Small intestine (tissue), 7 donors: ENCODE data around the gene KCNIP3. TPM values are rescaled to one million over a fixed set of nuclear protein-coding genes. Genes with fewer than 3 reads are reported as not detected.

Source experiments
- DNase-seq, 2 donors: peaks; one replicate each; pipeline versions ENCODE4 v3.0.0 to v3.0.0-alpha.2; 2013
- FAIRE-seq: peaks from 2 replicates; lab custom pipeline; 2012; peaks lifted over from hg19 to GRCh38; lab: Jason Lieb, UNC
- H3K27ac ChIP-seq, 3 donors: one replicate each; pipeline ENCODE4 v1.5.1; 2013; ENCODE audit warnings: low read length in 2 of 3, mild to moderate bottlenecking in 2 of 3, control low read depth in 1 of 3, inconsistent platforms in 1 of 3, low read depth in 1 of 3, moderate library complexity in 1 of 3
- H3K27me3 ChIP-seq, 3 donors: one replicate each; pipeline ENCODE4 v1.6.1; 2013; ENCODE audit warnings: low read length in 3 of 3, inconsistent platforms in 1 of 3; ENCODE audit not compliant: control insufficient read depth in 3 of 3, insufficient read depth in 3 of 3
- H3K36me3 ChIP-seq, 3 donors: one replicate each; pipeline ENCODE4 v1.6.1; 2013; ENCODE audit warnings: low read length in 3 of 3, inconsistent platforms in 1 of 3, low read depth in 1 of 3, mild to moderate bottlenecking in 1 of 3, moderate library complexity in 1 of 3; ENCODE audit not compliant: control insufficient read depth in 3 of 3, insufficient read depth in 2 of 3
- H3K4me1 ChIP-seq, 3 donors: one replicate each; pipeline ENCODE4 v1.6.1; 2013; ENCODE audit warnings: low read length in 2 of 3, inconsistent platforms in 1 of 3, low read depth in 1 of 3, mild to moderate bottlenecking in 1 of 3, moderate library complexity in 1 of 3; ENCODE audit not compliant: control insufficient read depth in 3 of 3, insufficient read depth in 2 of 3
- H3K4me3 ChIP-seq, 3 donors: one replicate each; pipeline ENCODE4 v1.5.1; 2013; ENCODE audit warnings: low read length in 3 of 3, control low read depth in 1 of 3, inconsistent platforms in 1 of 3, low read depth in 1 of 3, mild to moderate bottlenecking in 1 of 3, moderate library complexity in 1 of 3
- H3K9me3 ChIP-seq, 2 donors: one replicate each; pipeline ENCODE4 v1.6.1; 2013; ENCODE audit warnings: low read depth in 1 of 2, low read length in 1 of 2; ENCODE audit not compliant: control insufficient read depth in 2 of 2, insufficient read depth in 1 of 2
- WGBS, 3 donors: extraction: QIAGEN DNeasy Blood & Tissue Kit; methylation state at CpG; one replicate each; pipeline ENCODE4 v1.1.7; 2013; 5-methylcytosine and 5-hydroxymethylcytosine counted together
- polyA plus RNA-seq, 4 donors: library from polyadenylated mRNA; stranded (reverse) in 3 of 4; unstranded in 1 of 4; fragments of 200-250 nt in 3 of 4; fragments of 120-200 nt in 1 of 4; gene quantifications; one replicate each; pipeline versions ENCODE4 v1.2.1 to v1.2.3, GENCODE V29; 2013
- donor health status: healthy with polysubstance abuse.
- donor health status: control.
- donor health status: control.
- donor health status: Bipolar disorder and iron deficiency.
- donor health status: healthy.

KCNIP3 gene
- polyA plus RNA-seq, 4 donors, result 1.4 to 3.8 (median 2.1) TPM

DNA sequence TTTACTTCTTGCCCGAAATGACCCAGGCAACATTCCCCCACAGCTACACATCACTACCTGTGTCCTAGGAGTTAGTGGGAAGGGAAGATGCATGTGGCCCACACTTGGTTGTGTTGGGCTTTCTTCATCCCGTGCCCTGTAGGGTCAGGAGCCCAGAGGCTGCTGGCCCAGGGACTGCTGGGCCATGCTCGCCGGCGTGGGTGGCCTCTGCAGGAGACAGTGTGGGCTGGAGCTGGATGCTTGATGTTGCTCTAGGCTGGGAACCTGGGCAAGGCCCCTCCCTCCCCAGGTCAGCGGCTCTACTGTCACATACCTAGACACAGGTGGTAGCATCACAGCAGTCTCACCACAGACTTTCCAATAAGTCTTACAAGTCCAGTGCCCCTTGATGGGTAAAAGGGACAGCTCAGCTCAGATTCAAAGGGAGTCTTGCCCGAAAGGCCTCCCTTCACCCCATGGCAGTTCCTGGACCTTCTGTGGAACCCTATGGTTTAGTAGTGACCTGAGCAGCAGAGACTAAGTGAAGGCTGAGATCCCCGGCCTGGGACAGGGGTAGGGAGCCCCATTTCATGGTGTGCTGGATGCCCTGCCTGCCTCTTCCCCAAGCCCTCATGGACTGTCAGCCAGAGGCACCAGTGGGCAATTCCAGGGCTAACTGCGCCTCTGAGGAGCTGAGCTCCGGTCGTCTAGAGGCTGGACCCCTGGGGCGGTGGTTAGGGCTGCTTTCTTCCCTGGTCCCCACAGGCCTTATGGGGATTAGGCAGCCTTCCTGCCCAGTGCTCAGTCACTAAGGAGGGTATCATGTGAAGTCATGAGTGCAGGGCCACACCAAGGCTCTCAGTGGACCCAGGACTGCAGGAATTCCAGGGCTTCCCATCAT lies 59.9 kb downstream of the KCNIP3 start:
- Histone ChIP-seq H3K4me3 (no peak overlapping the region), H3K27ac (no peak overlapping the region), H3K36me3 (no peaks in the 10 kb centered on the region), H3K9me3 (no peaks in the 10 kb centered on the region), H3K4me1 (no peaks in the 10 kb centered on the region), H3K27me3 (peaks cover 0 to 5% (median 0%) of the 10 kb centered on the region in 3 donors)
- DNase-seq (no peak), FAIRE-seq (no peak)
- WGBS, 3 donors, result 89 to 98% (median 93%) methylated on average over 12 of the region's 12 CpGs

DNA sequence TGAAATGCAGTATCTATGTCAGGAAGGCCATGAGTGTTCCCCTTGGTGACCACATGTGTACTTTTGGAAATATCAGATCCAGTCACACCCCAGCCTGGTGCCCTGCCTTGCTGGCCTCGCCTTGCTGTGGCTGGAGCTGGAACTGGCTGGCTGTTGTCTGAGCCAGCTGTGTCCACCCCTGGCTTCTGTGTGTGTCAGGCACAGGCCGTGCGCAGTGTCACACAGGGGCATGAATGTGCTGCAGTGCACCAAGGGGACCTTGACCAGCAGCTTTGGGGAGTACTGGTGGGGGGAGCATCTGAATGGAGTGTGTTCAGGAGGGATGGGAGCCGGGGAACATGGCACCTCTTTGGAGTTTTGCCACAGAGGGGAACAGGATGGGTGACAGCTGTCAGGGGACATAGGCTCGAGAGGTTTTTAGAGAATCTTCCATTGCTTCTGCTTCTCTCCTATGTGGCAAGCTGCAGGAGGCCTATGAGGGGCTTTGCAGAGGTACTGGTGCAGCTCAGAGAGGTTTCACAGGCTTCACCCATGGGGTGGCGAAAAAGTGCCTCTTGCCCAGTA lies 60.7 kb downstream of the KCNIP3 start:
- no peaks in the 10 kb centered on the region for H3K36me3 ChIP-seq
- H3K9me3 ChIP-seq, result no peaks in the 10 kb centered on the region
- 84 to 91% (median 85%) methylated on average over 6 of the region's 6 CpGs for WGBS, 3 donors
- FAIRE-seq (no peak), DNase-seq (no peak)
- no peak overlapping the region for H3K4me3 ChIP-seq
- no peaks in the 10 kb centered on the region for H3K4me1 ChIP-seq
- H3K27me3 ChIP-seq, result peaks cover 0 to 5% (median 0%) of the 10 kb centered on the region in 3 donors
- no peak overlapping the region for H3K27ac ChIP-seq

DNA sequence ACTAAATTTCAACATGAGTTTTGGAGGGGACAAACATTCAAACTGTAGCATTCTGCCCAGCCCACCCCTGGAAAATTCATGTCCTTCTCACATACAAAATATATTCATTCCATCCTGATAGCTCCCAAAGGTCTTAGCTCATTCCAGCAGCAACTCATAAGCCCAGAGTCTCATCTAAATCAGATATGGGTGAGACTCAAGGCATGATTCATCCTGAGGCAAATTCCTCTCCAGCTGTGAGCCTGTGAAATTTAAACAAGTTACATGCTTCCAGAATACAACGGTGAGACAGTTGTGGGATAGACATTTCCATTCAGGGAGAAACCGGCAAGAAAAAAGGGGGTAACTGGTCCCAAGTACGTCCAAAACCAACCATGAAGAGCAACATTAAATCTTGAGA lies 61.9 kb downstream of the KCNIP3 start:
- no peaks in the 10 kb centered on the region for H3K36me3 ChIP-seq
- no peaks in the 10 kb centered on the region for H3K4me1 ChIP-seq
- H3K9me3 ChIP-seq, result no peaks in the 10 kb centered on the region
- H3K27me3 ChIP-seq, result peaks cover 0 to 5% (median 0%) of the 10 kb centered on the region in 3 donors
- WGBS, 3 donors, result 76 to 86% (median 78%) methylated on average over 3 of the region's 3 CpGs
- no peak overlapping the region for H3K4me3 ChIP-seq
- no peak overlapping the region for H3K27ac ChIP-seq
- no peak for FAIRE-seq
- no peak for DNase-seq

DNA sequence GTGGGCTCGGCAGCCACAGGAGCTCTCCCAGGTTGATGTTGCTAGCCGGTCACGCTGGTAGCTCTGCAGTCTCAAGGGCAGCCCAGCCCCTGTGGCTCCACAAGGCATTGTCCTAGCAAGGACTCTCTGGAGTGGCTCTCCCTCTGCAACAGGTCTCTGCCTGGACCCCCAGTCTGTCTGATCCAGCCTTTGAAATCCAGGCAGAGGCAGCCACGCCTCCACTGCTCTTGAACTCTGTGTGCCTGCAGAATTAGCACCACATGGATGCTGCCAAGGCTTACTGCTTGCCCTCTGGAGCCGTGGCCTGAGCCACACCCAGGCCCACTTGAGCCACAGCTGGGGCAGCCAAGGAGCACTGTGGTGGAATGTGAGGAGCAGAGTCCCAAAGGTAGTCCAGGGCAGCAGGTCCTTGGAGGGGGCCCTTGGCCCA lies 62.4 kb downstream of the KCNIP3 start:
- no peaks in the 10 kb centered on the region for H3K4me1 ChIP-seq
- H3K9me3 ChIP-seq, result no peaks in the 10 kb centered on the region
- peaks cover 0 to 5% (median 0%) of the 10 kb centered on the region in 3 donors for H3K27me3 ChIP-seq
- H3K36me3 ChIP-seq, result no peaks in the 10 kb centered on the region
- H3K27ac ChIP-seq, result no peak overlapping the region
- WGBS, 3 donors, result 73 to 80% (median 79%) methylated on average over 5 of the region's 5 CpGs
- FAIRE-seq, result no peak
- no peak for DNase-seq
- H3K4me3 ChIP-seq, result no peak overlapping the region

DNA sequence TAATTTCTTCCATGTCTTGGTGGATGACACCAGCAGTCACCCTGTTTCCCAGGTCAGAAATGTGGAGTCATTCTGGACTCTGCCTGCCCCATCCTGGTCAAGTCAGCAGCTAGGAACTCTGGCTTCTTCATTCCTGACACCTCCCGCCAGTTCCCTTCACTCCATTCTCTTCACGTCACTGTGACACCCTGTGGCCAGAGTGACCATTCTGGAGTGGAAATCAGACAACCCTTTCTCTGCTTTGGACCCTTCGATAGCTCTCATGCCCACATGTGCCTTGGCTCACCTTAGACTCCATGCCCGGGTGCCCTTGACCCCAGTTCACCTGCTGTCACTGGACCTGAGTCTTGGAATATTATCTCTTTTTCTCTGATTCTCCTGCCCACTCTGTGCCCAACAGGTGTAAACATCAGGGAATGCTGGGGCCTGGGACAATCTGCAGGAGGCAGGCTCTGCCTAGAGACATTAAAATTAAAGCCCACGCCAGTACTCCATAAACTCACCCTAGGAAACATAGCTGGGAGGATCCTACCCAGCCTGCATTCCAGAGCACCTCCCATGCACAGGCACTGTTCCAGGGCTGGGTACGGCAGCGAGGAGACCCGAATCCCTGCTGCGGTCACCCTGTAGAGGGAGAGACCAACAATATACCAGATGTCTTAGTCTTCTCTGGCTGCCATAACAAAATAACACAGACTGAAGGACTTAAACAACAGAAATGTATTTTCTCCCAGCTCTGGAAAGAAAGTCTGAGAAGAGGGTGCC lies 64.3 kb downstream of the KCNIP3 start:
- Histone ChIP-seq H3K27me3 (peaks cover 0 to 10% (median 0%) of the 10 kb centered on the region in 3 donors), H3K27ac (no peak overlapping the region), H3K4me3 (no peak overlapping the region), H3K36me3 (no peaks in the 10 kb centered on the region), H3K9me3 (no peaks in the 10 kb centered on the region), H3K4me1 (no peaks in the 10 kb centered on the region)
- no peak for FAIRE-seq
- DNase-seq, result no peak
- WGBS, 3 donors, result 84 to 87% (median 85%) methylated on average over 9 of the region's 9 CpGs

DNA sequence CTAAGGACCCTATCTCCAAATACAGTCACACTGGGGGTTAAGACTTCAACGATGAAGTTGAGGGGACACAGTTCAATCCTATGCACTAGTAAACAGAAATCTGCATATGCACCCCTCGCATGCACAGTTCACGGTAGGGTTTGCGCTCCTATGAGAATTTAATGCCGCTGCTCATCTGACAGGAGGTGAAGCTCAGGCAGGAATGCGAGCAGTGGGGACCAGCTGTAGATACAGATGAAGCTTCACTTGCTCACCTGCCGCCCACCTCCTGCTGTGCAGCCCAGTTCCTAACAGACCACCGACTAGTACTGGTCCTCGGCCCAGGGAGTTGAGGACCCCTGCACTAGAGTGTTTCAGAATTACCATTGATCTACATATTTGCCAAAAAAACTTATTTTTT lies 65.3 kb downstream of the KCNIP3 start:
- Histone ChIP-seq H3K27ac (no peak overlapping the region), H3K36me3 (no peaks in the 10 kb centered on the region), H3K27me3 (peaks cover 0 to 11% (median 0%) of the 10 kb centered on the region in 3 donors), H3K4me3 (no peak overlapping the region), H3K4me1 (no peaks in the 10 kb centered on the region), H3K9me3 (no peaks in the 10 kb centered on the region)
- FAIRE-seq (no peak), DNase-seq (no peak)
- 88 to 93% (median 89%) methylated on average over 9 of the region's 9 CpGs for WGBS, 3 donors

DNA sequence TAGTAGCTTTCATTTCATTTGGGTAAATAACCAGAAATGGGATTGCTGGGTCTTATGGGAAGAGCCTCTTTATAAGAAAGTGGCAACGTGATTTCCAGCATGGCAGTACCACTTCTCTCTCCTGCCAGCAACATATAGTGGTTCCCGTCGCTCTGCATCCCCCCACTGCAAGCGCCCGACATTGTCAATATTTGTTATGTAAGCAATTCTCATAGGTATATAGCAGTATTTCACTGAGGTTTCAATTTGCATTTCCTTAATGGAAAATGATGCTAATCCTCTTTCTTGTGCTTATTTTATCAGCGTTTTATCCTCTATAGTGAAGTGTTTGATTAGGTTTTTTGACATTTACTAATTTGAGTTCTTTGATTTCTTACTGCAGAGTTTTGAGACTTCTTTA lies 69.4 kb downstream of the KCNIP3 start:
- Histone ChIP-seq H3K27me3 (peaks cover 0 to 6% (median 0%) of the 10 kb centered on the region in 3 donors), H3K9me3 (peaks cover 0 to 5% of the 10 kb centered on the region in 2 donors), H3K4me3 (no peak overlapping the region), H3K36me3 (no peaks in the 10 kb centered on the region), H3K27ac (no peak overlapping the region), H3K4me1 (no peaks in the 10 kb centered on the region)
- FAIRE-seq (no peak), DNase-seq (no peak)
- 66 to 76% (median 71%) methylated on average over 6 of the region's 6 CpGs for WGBS, 3 donors

DNA sequence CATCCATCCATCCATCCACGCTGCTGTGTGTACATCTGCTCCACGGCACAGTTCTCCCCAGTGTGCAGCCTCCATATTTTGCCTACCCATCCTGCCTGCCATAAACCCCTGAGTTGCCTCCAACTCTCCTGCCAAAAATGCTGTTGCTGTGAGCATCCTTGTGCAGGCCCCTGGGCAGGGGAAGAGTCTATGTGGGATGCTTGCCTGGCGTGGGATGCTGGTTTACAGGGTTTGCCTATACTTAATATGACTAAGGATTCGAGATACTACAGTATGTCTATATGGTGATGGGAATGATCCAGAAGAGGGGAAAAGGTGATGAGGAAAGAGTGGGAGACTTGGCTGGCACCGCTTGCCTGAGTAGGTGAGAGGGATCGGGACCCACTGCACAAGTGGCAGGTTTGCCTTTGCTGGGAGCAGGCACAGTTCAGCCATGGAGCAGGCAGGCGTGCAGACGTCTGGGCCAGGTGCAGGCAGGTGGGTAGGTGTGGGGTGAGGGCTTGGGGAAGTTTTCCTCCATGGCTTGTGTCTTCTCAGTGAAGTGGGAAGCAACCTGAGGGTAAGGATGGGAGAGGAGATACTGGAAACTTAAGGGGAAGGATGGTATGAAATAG lies 75.2 kb downstream of the KCNIP3 start:
- no peak overlapping the region for H3K27ac ChIP-seq
- 92 to 94% (median 92%) methylated on average over 8 of the region's 8 CpGs for WGBS, 3 donors
- no peak for FAIRE-seq

More for the DNA sequence above, 75.2 kb downstream of the KCNIP3 start:
- no peak for DNase-seq
- Histone ChIP-seq H3K4me1 (no peaks in the 10 kb centered on the region), H3K4me3 (no peak overlapping the region), H3K27me3 (no peaks in the 10 kb centered on the region), H3K9me3 (peaks cover 0 to 5% of the 10 kb centered on the region in 2 donors), H3K36me3 (no peaks in the 10 kb centered on the region)
